ENCODE results near the gene STARD10. TPM values are rescaled to one million over a fixed set of nuclear protein-coding genes. Genes with fewer than 3 reads are reported as not detected.
A peak's percentile ranks its signal among the peaks of the same experiment; 100 is the strongest.

Gene STARD10
- total and polyA plus RNA-seq, 9 of the 15 experiments (the other 6 are each of a cell fraction or from before 2014, with no cell fraction given), result 0.15 to 52.9 (median 32.3) TPM

GRCh38 chr11:72752088-72752914, 41.5 kb downstream of the STARD10 start, which contains the start of gene ARAP1 (continued):
- TF ChIP-seq ZNF407 (IDR thresholded peaks at IDR 0.05; ENCODE audit: low read depth) (no peak), RBBP5 (IDR thresholded peaks at IDR 0.05; ENCODE audit: borderline replicate concordance, insufficient read depth, low read length, poor library complexity, severe bottlenecking) (no peak), TRIM24 (IDR thresholded peaks at IDR 0.05) (no peak), MECOM (CRISPR knock-in tag; IDR thresholded peaks at IDR 0.05) (no peak), ZNF740 (CRISPR knock-in tag; IDR thresholded peaks at IDR 0.05) (peak; percentile 23; the same call in 1 of the 2 replicates), ZNF740 (tag; IDR thresholded peaks at IDR 0.05) (peak in 1 of 2 experiments; percentile 61; a peak in 1 of 4 replicates), NONO (IDR thresholded peaks at IDR 0.05; ENCODE audit: low read depth in 2 of 2, low read length in 1 of 2) (0 out of 4 replicates have a peak, but pooled peaks of 1 of the 2 experiments have one; percentile 8), PTBP1 (IDR thresholded peaks at IDR 0.05; ENCODE audit: low read depth, low read length) (no peak; the same call in 1 of the 2 replicates), KAT8 (IDR thresholded peaks at IDR 0.05; ENCODE audit: low read depth) (no peak), FOXK2 (conservative IDR thresholded peaks at IDR 0.05 in 1 of 2, IDR thresholded peaks at IDR 0.05 in 1 of 2; ENCODE audit: low read depth in 2 of 2) (0 out of 4 replicates have a peak, but pooled peaks of 1 of the 2 experiments have one; percentile 51), ZNF780A (CRISPR knock-in tag; IDR thresholded peaks at IDR 0.05) (no peak), TSHZ1 (CRISPR knock-in tag; IDR thresholded peaks at IDR 0.05) (no peak), NFATC3 (IDR thresholded peaks at IDR 0.05) (no peak), ZBTB7A (IDR thresholded peaks at IDR 0.05; ENCODE audit: borderline replicate concordance, control insufficient read depth, low read depth, low read length) (peak; percentile 94)

Measured in K562 (cell line).